HepG2 (cell line): ENCODE results near the gene RRM2. TPM values are rescaled to one million over a fixed set of nuclear protein-coding genes. Genes with fewer than 3 reads are reported as not detected.

ENCODE experiments used
- BORCS8-MEF2B ChIP-seq: sonication (generic); formaldehyde crosslinking; IDR thresholded peaks from 2 replicates; pipeline ENCODE4 v1.8.0; 2022; ENCODE audit warnings: mild to moderate bottlenecking, missing genetic modification reagents
- BRCA1 ChIP-seq: sonication (generic); formaldehyde crosslinking; IDR thresholded peaks from 2 replicates; pipeline ENCODE4 v1.4.0; 2020; ENCODE audit warnings: missing genetic modification reagents
- CC2D1A ChIP-seq: sonication (generic); formaldehyde crosslinking; IDR thresholded peaks from 2 replicates; pipeline ENCODE4 v1.8.1; 2023; ENCODE audit warnings: mild to moderate bottlenecking, missing genetic modification reagents
- FOXA1 ChIP-seq, 2 experiments: fragments of 450-650 bp in 1 of 2; sonication (generic) in 1 of 2; formaldehyde crosslinking in 1 of 2; IDR thresholded peaks; 2 replicates each; pipeline versions ENCODE4 v1.4.0 to v1.6.1; 2016 to 2020; ENCODE audit warnings: missing genetic modification reagents in 1 of 2
- HNF4G ChIP-seq, 2 experiments: sonication (generic) in 1 of 2; formaldehyde crosslinking in 1 of 2; IDR thresholded peaks; 2 replicates each; pipeline versions ENCODE4 v1.4.0 to v1.6.1; 2011 to 2020; ENCODE audit warnings: borderline replicate concordance in 2 of 2, low read depth in 2 of 2, mild to moderate bottlenecking in 2 of 2, low read length in 1 of 2, missing genetic modification reagents in 1 of 2, moderate library complexity in 1 of 2
- KDM5A ChIP-seq: fragments of 200-600 bp; sonication (generic); IDR thresholded peaks from 2 replicates; pipeline ENCODE4 v1.7.0; 2018; ENCODE audit warnings: antibody characterized with exemption, mild to moderate bottlenecking, low read length, borderline replicate concordance
- KLF9 ChIP-seq: IDR thresholded peaks from 2 replicates; pipeline ENCODE4 v1.6.1; 2016; ENCODE audit warnings: low read depth
- MATR3 ChIP-seq: sonication (generic); formaldehyde crosslinking; IDR thresholded peaks from 2 replicates; pipeline ENCODE4 v1.4.0; 2020; ENCODE audit warnings: missing genetic modification reagents
- MED1 ChIP-seq: sonication (generic); formaldehyde crosslinking; IDR thresholded peaks from 2 replicates; pipeline ENCODE4 v1.4.0; 2020; ENCODE audit warnings: missing genetic modification reagents
- MIXL1 ChIP-seq: IDR thresholded peaks from 2 replicates; pipeline ENCODE4 v1.6.1; 2016
- NFIC ChIP-seq: IDR thresholded peaks from 2 replicates; pipeline ENCODE4 v1.6.1; 2012; ENCODE audit warnings: mild to moderate bottlenecking, low read length, inconsistent platforms
- RELA ChIP-seq: sonication (generic); formaldehyde crosslinking; IDR thresholded peaks from 2 replicates; pipeline ENCODE4 v1.4.0; 2020; ENCODE audit warnings: missing genetic modification reagents
- REXO4 ChIP-seq: sonication (generic); formaldehyde crosslinking; IDR thresholded peaks from 2 replicates; pipeline ENCODE4 v1.8.0; 2022; ENCODE audit warnings: missing genetic modification reagents, mild to moderate bottlenecking, borderline replicate concordance
- RFXANK ChIP-seq: IDR thresholded peaks from 2 replicates; pipeline ENCODE4 v1.6.1; 2016
- SKI ChIP-seq: fragments of 450-650 bp; IDR thresholded peaks from one replicate; pipeline ENCODE4 v1.6.1; 2018; ENCODE audit warnings: mild to moderate bottlenecking; ENCODE audit not compliant: partially characterized antibody
- THAP11 ChIP-seq: IDR thresholded peaks from 2 replicates; pipeline ENCODE4 v1.6.1; 2016; ENCODE audit warnings: missing biosample characterization, missing genetic modification reagents
- ZNF337 ChIP-seq: sonication (generic); formaldehyde crosslinking; IDR thresholded peaks from 2 replicates; pipeline ENCODE4 v1.5.1; 2020; ENCODE audit warnings: missing genetic modification reagents, low read depth, mild to moderate bottlenecking, borderline replicate concordance
- ZNF33A ChIP-seq: sonication (generic); formaldehyde crosslinking; IDR thresholded peaks from 2 replicates; pipeline ENCODE4 v1.5.1; 2020; ENCODE audit warnings: missing genetic modification reagents, mild to moderate bottlenecking, moderate library complexity, borderline replicate concordance
- ZNF382 ChIP-seq: sonication (generic); formaldehyde crosslinking; IDR thresholded peaks from 2 replicates; pipeline ENCODE4 v1.5.0; 2020; ENCODE audit warnings: missing genetic modification reagents, mild to moderate bottlenecking, borderline replicate concordance
- ZNF605 ChIP-seq: sonication (generic); formaldehyde crosslinking; IDR thresholded peaks from 2 replicates; pipeline ENCODE4 v1.8.0; 2022; ENCODE audit warnings: mild to moderate bottlenecking, missing genetic modification reagents
- ZNF614 ChIP-seq: IDR thresholded peaks from 2 replicates; pipeline ENCODE4 v1.6.1; 2018; ENCODE audit warnings: missing biosample characterization, missing genetic modification reagents, inconsistent platforms, borderline replicate concordance
- ZSCAN20 ChIP-seq: sonication (generic); formaldehyde crosslinking; IDR thresholded peaks from 2 replicates; pipeline ENCODE4 v1.4.0; 2020; ENCODE audit warnings: missing genetic modification reagents, mild to moderate bottlenecking, borderline replicate concordance
- ZSCAN9 ChIP-seq: IDR thresholded peaks from 2 replicates; pipeline ENCODE4 v1.6.1; 2016; ENCODE audit warnings: borderline replicate concordance
- polyA plus RNA-seq, 8 experiments: library from polyadenylated mRNA; depleted of rRNA in 3 of 8; stranded (reverse) in 7 of 8; unstranded in 1 of 8; fragments of >200 nt; fragmentation: Illumina TruSeq in 4 of 8; extraction: Trizol in 4 of 8; gene quantifications; 2 replicates each; pipeline versions ENCODE4 v1.2.1 to v1.2.3, GENCODE V29; 2011 to 2016; ENCODE audit warnings: low read depth in 4 of 8, missing spikeins in 1 of 8, mixed read lengths in 1 of 8; ENCODE audit not compliant: insufficient read depth in 1 of 8
- total RNA-seq, 5 experiments: library from RNA; depleted of rRNA; stranded (reverse); fragments of >200 nt; fragmentation: Illumina TruSeq; extraction: Trizol; gene quantifications; 2 replicates each; pipeline ENCODE4 v1.2.3, GENCODE V29; 2016; ENCODE audit warnings: low read depth in 1 of 5
- TF ChIP-seq, protein P1 (sequence below): sonication (generic); formaldehyde crosslinking; IDR thresholded peaks from 2 replicates; pipeline ENCODE4 v1.8.1; 2022; ENCODE audit warnings: mild to moderate bottlenecking, missing genetic modification reagents
- TF ChIP-seq, protein P2 (sequence below): sonication (generic); formaldehyde crosslinking; IDR thresholded peaks from 2 replicates; pipeline ENCODE4 v1.4.0; 2020; ENCODE audit warnings: missing genetic modification reagents
- TF ChIP-seq, protein P3 (sequence below): IDR thresholded peaks from 2 replicates; pipeline ENCODE4 v1.6.1; 2012; ENCODE audit warnings: low read depth, low read length, improper control_type of control experiment

RRM2 gene
- total and polyA plus RNA-seq, 2 of the 13 experiments (the other 11 are each of a cell fraction or from before 2014, with no cell fraction given), result 31.3 to 150 TPM

DNA sequence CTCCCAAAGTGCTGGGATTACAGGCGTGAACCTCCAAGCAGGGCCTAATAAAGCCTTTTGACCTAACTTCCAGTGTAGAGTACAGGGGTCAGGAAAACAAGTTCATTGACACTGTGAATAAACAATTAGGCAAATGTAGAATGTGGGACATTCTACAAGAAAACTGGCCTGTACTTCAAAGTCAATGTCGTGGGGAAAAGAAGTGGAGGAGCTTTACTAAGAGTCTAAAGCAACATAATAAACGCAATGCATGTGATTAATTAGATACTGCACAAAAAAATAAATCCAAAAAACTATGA is 3.6 kb upstream of the RRM2 start (continued):
- peak; percentile 29; the same call in 1 of the 2 replicates for TF ChIP-seq MED1 (CRISPR knock-in tag)
- TF ChIP-seq, protein P1, sequence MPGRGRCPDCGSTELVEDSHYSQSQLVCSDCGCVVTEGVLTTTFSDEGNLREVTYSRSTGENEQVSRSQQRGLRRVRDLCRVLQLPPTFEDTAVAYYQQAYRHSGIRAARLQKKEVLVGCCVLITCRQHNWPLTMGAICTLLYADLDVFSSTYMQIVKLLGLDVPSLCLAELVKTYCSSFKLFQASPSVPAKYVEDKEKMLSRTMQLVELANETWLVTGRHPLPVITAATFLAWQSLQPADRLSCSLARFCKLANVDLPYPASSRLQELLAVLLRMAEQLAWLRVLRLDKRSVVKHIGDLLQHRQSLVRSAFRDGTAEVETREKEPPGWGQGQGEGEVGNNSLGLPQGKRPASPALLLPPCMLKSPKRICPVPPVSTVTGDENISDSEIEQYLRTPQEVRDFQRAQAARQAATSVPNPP (CRISPR knock-in tag), result no peak
- TF ChIP-seq, protein P2, sequence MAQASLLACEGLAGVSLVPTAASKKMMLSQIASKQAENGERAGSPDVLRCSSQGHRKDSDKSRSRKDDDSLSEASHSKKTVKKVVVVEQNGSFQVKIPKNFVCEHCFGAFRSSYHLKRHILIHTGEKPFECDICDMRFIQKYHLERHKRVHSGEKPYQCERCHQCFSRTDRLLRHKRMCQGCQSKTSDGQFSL (CRISPR knock-in tag), result no peak
- no peak for TF ChIP-seq ZNF605 (CRISPR knock-in tag)
- no peak for TF ChIP-seq FOXA1 (IDR thresholded peaks at IDR 0.05)
- TF ChIP-seq FOXA1 (CRISPR knock-in tag; IDR thresholded peaks at IDR 0.05), result 0 out of 2 replicates have a peak, but pooled peaks have one; percentile 10
- TF ChIP-seq, protein P3, sequence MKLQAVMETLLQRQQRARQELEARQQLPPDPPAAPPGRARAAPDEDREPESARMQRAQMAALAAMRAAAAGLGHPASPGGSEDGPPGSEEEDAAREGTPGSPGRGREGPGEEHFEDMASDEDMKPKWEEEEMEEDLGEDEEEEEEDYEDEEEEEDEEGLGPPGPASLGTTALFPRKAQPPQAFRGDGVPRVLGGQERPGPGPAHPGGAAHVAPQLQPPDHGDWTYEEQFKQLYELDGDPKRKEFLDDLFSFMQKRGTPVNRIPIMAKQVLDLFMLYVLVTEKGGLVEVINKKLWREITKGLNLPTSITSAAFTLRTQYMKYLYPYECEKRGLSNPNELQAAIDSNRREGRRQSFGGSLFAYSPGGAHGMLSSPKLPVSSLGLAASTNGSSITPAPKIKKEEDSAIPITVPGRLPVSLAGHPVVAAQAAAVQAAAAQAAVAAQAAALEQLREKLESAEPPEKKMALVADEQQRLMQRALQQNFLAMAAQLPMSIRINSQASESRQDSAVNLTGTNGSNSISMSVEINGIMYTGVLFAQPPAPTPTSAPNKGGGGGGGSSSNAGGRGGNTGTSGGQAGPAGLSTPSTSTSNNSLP, result no peak
- TF ChIP-seq CC2D1A (CRISPR knock-in tag), result no peak
- no peak for TF ChIP-seq NFIC
- TF ChIP-seq RFXANK (CRISPR knock-in tag), result no peak
- TF ChIP-seq BRCA1 (CRISPR knock-in tag), result no peak
- no peak for TF ChIP-seq HNF4G (IDR thresholded peaks at IDR 0.05; ENCODE audit: borderline replicate concordance, low read depth, low read length)
- no peak for TF ChIP-seq HNF4G (CRISPR knock-in tag; IDR thresholded peaks at IDR 0.05; ENCODE audit: borderline replicate concordance, low read depth)
- TF ChIP-seq KLF9, result no peak
- no peak for TF ChIP-seq ZNF614 (CRISPR knock-in tag)
- no peak for TF ChIP-seq THAP11
- no peak for TF ChIP-seq ZNF33A (CRISPR knock-in tag)
- no peak for TF ChIP-seq ZSCAN9 (CRISPR knock-in tag)
- TF ChIP-seq SKI, result peak; percentile 70
- no peak for TF ChIP-seq KDM5A
- no peak for TF ChIP-seq BORCS8-MEF2B (CRISPR knock-in tag)
- no peak for TF ChIP-seq REXO4 (CRISPR knock-in tag)
- TF ChIP-seq MIXL1 (CRISPR knock-in tag), result peak; percentile 65
- TF ChIP-seq ZNF337 (CRISPR knock-in tag), result no peak
- TF ChIP-seq MATR3 (CRISPR knock-in tag), result no peak
- TF ChIP-seq ZNF382 (CRISPR knock-in tag), result no peak
- no peak for TF ChIP-seq RELA (CRISPR knock-in tag)
- TF ChIP-seq ZSCAN20 (CRISPR knock-in tag), result no peak
